ENCODE measurements around the gene GABBR2. TPM values are rescaled to one million over a fixed set of nuclear protein-coding genes. Genes with fewer than 3 reads are reported as not detected.
A peak's percentile ranks its signal among the peaks of the same experiment; 100 is the strongest.

Gene GABBR2
- total RNA-seq, 1 donor from 2014 or later = 116 TPM

GRCh38 chr9:98564714-98565113 is 144.0 kb downstream of the GABBR2 start:
- Mint-ChIP-seq H3K27me3 (ENCODE audit: unreplicated experiment) (peaks cover 4% of the 10 kb centered on the region), H3K36me3 (ENCODE audit: unreplicated experiment) (no peaks in the 10 kb centered on the region), H3K4me3 (ENCODE audit: unreplicated experiment) (no peak overlapping the region), H3K9me3 (ENCODE audit: unreplicated experiment) (peaks cover 19% of the 10 kb centered on the region), H3K4me1 (ENCODE audit: low read depth, unreplicated experiment) (peaks cover 31% of the 10 kb centered on the region), H3K27ac (ENCODE audit: unreplicated experiment) (no peak overlapping the region)
- DNase-seq = no peak
- TF ChIP-seq CTCF (IDR thresholded peaks at IDR 0.05; ENCODE audit: partially characterized antibody, unreplicated experiment) = no peak

- Mint-ChIP-seq H3K27me3 (ENCODE audit: unreplicated experiment) (peaks cover 3% of the 10 kb centered on the region), H3K27ac (ENCODE audit: unreplicated experiment) (no peak overlapping the region), H3K36me3 (ENCODE audit: unreplicated experiment) (no peaks in the 10 kb centered on the region), H3K9me3 (ENCODE audit: unreplicated experiment) (peaks cover 16% of the 10 kb centered on the region), H3K4me1 (ENCODE audit: low read depth, unreplicated experiment) (peaks cover 24% of the 10 kb centered on the region), H3K4me3 (ENCODE audit: unreplicated experiment) (no peak overlapping the region)
- DNase-seq = no peak
- TF ChIP-seq CTCF (IDR thresholded peaks at IDR 0.05; ENCODE audit: partially characterized antibody, unreplicated experiment) = no peak
Measured at GRCh38 chr9:98563988-98564387, 144.7 kb downstream of the GABBR2 start.

- Mint-ChIP-seq H3K4me1 (ENCODE audit: low read depth, unreplicated experiment) (peaks cover 23% of the 10 kb centered on the region), H3K27ac (ENCODE audit: unreplicated experiment) (no peak overlapping the region)
- no peak for TF ChIP-seq CTCF (IDR thresholded peaks at IDR 0.05; ENCODE audit: partially characterized antibody, unreplicated experiment)
Measured at GRCh38 chr9:98563212-98563907, 145.4 kb downstream of the GABBR2 start.

GRCh38 chr9:98559561-98559960 is 149.2 kb downstream of the GABBR2 start:
- H3K4me1 Mint-ChIP-seq (ENCODE audit: low read depth, unreplicated experiment) = peaks cover 11% of the 10 kb centered on the region
- DNase-seq = no peak
- H3K9me3 Mint-ChIP-seq (ENCODE audit: unreplicated experiment) = peaks cover 4% of the 10 kb centered on the region
- no peak overlapping the region for H3K27ac Mint-ChIP-seq (ENCODE audit: unreplicated experiment)
- no peak for TF ChIP-seq CTCF (IDR thresholded peaks at IDR 0.05; ENCODE audit: partially characterized antibody, unreplicated experiment)
- no peaks in the 10 kb centered on the region for H3K36me3 Mint-ChIP-seq (ENCODE audit: unreplicated experiment)
- H3K4me3 Mint-ChIP-seq (ENCODE audit: unreplicated experiment) = no peak overlapping the region
- peaks cover 1% of the 10 kb centered on the region for H3K27me3 Mint-ChIP-seq (ENCODE audit: unreplicated experiment)

More at GRCh38 chr9:98563212-98563907, 145.4 kb downstream of the GABBR2 start:
- H3K9me3 Mint-ChIP-seq (ENCODE audit: unreplicated experiment) = peaks cover 12% of the 10 kb centered on the region
- peaks cover 1% of the 10 kb centered on the region for H3K27me3 Mint-ChIP-seq (ENCODE audit: unreplicated experiment)
- no peak overlapping the region for H3K4me3 Mint-ChIP-seq (ENCODE audit: unreplicated experiment)
- H3K36me3 Mint-ChIP-seq (ENCODE audit: unreplicated experiment) = no peaks in the 10 kb centered on the region
- no peak for DNase-seq

- peaks cover 11% of the 10 kb centered on the region for H3K4me1 Mint-ChIP-seq (ENCODE audit: low read depth, unreplicated experiment)
- no peak overlapping the region for H3K4me3 Mint-ChIP-seq (ENCODE audit: unreplicated experiment)
- peak overlapping the region; percentile 76 for H3K27ac Mint-ChIP-seq (ENCODE audit: unreplicated experiment)
- H3K36me3 Mint-ChIP-seq (ENCODE audit: unreplicated experiment) = no peaks in the 10 kb centered on the region
- no peak for TF ChIP-seq CTCF (IDR thresholded peaks at IDR 0.05; ENCODE audit: partially characterized antibody, unreplicated experiment)
- peaks cover 1% of the 10 kb centered on the region for H3K27me3 Mint-ChIP-seq (ENCODE audit: unreplicated experiment)
- no peak for DNase-seq
- peaks cover 4% of the 10 kb centered on the region for H3K9me3 Mint-ChIP-seq (ENCODE audit: unreplicated experiment)
Measured at GRCh38 chr9:98558575-98558974, 150.2 kb downstream of the GABBR2 start.
